Stimulated activated CD8-positive, alpha-beta memory T cell treated with anti-CD3 and anti-CD28 coated beads, Interleukin-15, amount 100 ng/mL, for 1 hour (primary cell): ENCODE results near the gene AXL.

Experiments used
- DNase-seq: peaks from one replicate; pipeline ENCODE4 v3.0.0-alpha.2; 2020; ENCODE audit warnings: low read depth

AXL gene

DNA sequence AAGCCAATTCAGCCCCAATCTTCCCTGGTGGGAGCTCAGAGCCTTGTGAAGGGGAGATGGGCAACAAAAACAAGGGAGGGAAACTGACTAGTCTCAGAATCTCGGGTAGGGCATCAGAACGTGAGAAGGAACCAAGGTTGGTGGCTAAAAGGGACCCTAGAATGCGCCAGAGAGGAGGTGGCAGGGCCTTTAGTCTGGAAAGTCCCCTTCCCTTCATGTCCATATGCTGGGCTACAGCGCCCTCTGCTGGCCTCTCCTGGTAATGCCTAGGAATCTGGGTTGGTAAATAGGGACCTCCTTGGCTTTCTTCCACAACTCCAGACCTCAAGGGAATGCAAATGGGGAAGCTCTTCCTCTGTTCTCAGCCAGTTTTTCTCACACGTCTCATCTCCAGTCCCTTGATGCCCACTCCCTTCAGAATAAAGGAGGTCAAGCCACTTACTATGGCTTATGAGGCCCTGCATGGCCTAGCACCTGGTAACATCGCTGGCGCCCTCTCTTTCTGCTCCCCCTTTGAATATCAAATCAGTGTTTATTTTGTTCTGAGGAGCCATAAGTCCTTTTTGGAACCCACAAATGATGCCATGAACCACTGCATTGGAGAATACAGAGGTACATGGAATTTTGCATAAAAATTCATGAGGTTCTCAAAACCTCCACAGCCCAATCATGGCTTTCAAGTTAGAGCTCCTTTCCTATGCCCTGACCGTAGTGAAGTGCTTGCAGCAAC is 89.6 kb downstream of the AXL start:
- peak; percentile 94 for DNase-seq

DNA sequence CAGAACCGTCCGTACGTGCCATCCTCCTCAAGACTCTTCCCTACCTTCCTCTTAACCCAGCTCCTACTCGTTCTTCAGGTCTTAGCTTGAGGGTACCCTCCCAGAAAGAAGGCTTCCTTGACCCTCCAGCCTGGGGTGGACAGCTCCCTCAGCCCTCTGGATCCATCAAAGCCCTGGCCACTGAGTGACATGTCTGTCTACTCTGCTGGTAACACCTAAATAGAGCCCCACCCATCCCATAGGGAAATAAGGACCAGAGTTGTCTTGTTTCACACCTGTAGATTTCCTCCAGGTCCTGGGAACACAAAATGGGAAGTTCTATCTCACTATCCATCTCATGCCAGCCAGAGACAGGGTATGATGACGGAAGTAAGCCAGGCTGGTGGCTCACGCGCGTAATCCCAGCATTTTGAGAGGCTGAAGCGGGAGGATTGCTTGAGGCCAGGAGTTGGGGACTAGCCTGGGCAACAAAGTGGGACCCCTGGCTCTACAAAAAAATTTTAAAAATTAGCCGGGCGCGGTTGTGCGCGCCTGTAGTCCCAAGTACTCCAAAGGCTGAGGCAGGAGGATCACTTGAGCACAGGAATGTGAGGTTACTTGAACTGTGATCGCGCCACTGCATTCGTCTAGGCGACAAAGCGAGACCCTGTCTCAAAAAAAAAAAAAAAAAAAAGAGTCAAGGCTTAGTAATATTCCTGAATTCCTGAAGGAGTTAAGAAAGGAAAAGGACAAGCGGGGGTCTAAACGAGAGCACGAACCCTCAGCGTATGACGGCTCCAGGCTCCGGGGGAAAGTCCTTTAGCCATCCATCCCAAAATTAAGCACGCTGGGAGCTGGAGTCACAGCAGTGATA is 90.4 kb downstream of the AXL start:
- DNase-seq = no peak

DNA sequence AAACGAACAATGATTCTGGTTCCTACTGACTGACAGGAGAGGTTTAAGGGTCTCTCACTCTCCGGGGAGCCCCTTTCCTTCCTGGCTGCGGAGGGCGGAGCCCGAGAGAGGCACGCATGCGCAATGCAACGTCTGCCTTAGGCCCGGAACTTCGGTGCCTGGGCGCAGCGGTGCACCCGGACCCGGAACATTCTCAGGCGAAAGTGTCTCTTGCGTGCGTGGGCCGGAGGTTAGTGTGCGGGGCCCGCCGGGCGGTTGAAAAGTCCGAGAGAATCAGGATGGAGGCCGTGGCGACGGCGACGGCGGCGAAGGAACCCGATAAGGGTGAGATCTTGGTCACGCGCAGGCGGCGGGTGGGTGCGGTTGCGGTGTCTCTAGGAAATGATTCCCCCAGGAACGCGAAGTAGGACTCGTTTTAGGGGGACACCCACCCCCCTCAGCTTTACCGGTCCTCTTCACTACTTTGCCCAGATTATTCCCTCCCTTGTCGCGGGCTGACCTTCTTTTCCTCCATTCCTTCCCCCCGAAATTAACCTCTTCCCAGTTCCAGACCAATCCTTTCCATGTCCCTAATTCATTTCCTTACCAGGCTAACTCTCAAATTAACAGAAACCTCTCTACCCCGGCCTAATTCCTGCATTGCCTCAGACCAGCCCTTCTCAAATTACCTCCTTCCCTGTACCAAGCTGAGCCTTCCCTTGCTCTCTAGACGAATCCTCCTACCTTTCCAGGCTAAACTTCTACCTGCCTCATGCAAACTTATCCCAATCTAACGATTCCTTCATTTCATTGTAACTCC is 91.2 kb downstream of the AXL start, which contains the start of gene CCDC97:
CCDC97 (plus strand) TSS at position 140 of the 799 bp plus-strand sequence; CDS start at position 279, 139 bp downstream.
- DNase-seq = peak; percentile 74

DNA sequence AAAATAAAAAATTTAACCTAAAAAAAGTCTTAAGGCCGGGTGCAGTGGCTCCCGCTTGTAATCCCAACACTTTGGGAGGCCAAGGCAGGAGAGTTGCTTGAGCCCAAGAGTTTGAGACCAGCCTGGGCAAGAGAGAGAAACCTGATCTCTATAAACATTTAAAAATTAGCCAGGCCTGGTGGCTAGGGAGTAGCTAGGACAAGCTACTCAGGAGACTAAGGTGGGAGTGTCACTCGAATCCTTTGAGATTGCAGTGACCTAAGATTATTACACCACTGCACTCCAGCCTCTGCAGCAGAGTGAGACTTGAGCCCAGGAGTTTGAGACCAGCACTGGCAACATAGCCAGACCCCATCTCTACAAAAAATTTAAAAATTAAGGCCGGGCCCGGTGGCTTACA is 92.0 kb downstream of the AXL start:
- DNase-seq = no peak
